ENCODE measurements around the gene FSIP1.

- no peak for TF ChIP-seq CTCF (IDR thresholded peaks at IDR 0.05; ENCODE audit: low read depth, low read length, poor library complexity, severe bottlenecking)
- TF ChIP-seq EZH2phosphoT487 (IDR thresholded peaks at IDR 0.05; ENCODE audit: borderline replicate concordance, low read length), result no peak
These were observed 217.5 kb downstream of the FSIP1 start for GRCh38 chr15:39564972-39565665.

Measured in DOHH2 (cell line).